Heart left ventricle (tissue), 13 donors: ENCODE measurements around the gene GNB5.

ENCODE experiments used
- POLR2A ChIP-seq, 2 donors: fragments of 450-650 bp; IDR thresholded peaks; one replicate each; pipeline ENCODE4 v1.6.1; 2017; ENCODE audit warnings: antibody characterized with exemption in 2 of 2, mild to moderate bottlenecking in 2 of 2, moderate library complexity in 2 of 2
- TF ChIP-seq, protein P1 (sequence below), 12 donors: fragments of 200-600 bp; sonication (generic) in 4 of 12; IDR thresholded peaks; one replicate each; pipeline versions ENCODE4 v1.5.0 to v1.8.0; 2018 to 2022; ENCODE audit warnings: antibody characterized with exemption in 12 of 12, mild to moderate bottlenecking in 5 of 12
- donor health status: ischemic (EF 13 %, LVEDD 7.1; RV severe dilation, severe dysfunction).
- donor health status: DM: no; HTN: yes; CAD: no.
- donor health status: DM: no; HTN: no; CAD: no.
- donor health status: ischemic (EF 25% LVEDD 6.9; RV normal size, moderate dysfunction).
- donor health status: ischemic (EF 25% LVEDD 5.7; RV mildly dilated, moderate dysfunction).
- donor health status: ischemic (EF 35%, LVEDD 5.7; RV mildly dilated, moderate dysfunction).
- donor health status: nonischemic (EF 11% LVEDD 7.7; RV severe dilation, severe dysfunction).
- donor health status: DM: yes; HTN: yes; CAD: no.
- donor health status: PGD.
- donor health status: ischemic (EF 29% LVEDD 5.4; RV normal size, mild dysfunction).
- donor health status: nonischemic (EF 23%, LVEDD 6.1; RV moderate dilation, normal function).

DNA sequence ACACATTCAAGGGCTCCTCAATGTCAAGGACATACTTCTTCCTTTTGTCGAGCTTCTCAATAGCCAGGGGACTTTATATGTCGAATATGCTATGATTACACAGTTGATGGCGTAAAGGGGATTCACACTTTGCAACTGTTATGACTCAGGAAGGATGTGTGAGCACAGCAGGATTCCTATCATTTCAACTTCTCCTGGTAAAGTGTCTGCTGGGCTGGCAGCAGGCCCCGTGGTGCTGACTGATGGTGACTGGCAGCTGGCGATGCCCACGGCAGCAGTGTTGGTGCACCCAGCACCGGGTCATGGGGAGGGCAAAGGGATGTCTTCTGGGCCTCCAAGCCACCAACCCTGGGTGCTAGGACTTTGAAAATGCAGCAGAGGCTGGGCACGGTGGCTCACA, 44.8 kb upstream of the GNB5 start:
- TF ChIP-seq, protein P1, sequence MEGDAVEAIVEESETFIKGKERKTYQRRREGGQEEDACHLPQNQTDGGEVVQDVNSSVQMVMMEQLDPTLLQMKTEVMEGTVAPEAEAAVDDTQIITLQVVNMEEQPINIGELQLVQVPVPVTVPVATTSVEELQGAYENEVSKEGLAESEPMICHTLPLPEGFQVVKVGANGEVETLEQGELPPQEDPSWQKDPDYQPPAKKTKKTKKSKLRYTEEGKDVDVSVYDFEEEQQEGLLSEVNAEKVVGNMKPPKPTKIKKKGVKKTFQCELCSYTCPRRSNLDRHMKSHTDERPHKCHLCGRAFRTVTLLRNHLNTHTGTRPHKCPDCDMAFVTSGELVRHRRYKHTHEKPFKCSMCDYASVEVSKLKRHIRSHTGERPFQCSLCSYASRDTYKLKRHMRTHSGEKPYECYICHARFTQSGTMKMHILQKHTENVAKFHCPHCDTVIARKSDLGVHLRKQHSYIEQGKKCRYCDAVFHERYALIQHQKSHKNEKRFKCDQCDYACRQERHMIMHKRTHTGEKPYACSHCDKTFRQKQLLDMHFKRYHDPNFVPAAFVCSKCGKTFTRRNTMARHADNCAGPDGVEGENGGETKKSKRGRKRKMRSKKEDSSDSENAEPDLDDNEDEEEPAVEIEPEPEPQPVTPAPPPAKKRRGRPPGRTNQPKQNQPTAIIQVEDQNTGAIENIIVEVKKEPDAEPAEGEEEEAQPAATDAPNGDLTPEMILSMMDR (IDR thresholded peaks at IDR 0.05) = no peak
- no peak for TF ChIP-seq POLR2A (IDR thresholded peaks at IDR 0.05)
